Activated CD4-positive, alpha-beta memory T cell treated with anti-CD3 and anti-CD28 coated beads, Interleukin-2, amount 10 ng/mL, durations not matched to agents 7 days and 5 days (primary cell): Measurements from ENCODE around the gene LNX1. TPM values are rescaled to one million over a fixed set of nuclear protein-coding genes. Genes with fewer than 3 reads are reported as not detected.
"Not testable (repeated sequence)": the region's sequence is repeated elsewhere in the genome, so short reads cannot be mapped to it uniquely, and the experiment has no call there.

ENCODE experiments used
- CTCF ChIA-PET: fragments of 350-600 bp; sonication (Branson Sonifier 250); formaldehyde crosslinking; loops from one replicate; lab custom pipeline; 2021; ENCODE audit warnings: antibody characterized with exemption, inconsistent platforms; lab: Charles Lee
- POLR2A ChIA-PET: fragments of 350-600 bp; sonication (Branson Sonifier 250); formaldehyde crosslinking; loops from one replicate; lab custom pipeline; 2021; ENCODE audit warnings: antibody characterized with exemption; lab: Charles Lee
- DNase-seq: peaks from one replicate; pipeline ENCODE4 v3.0.0-alpha.2; 2020
- H3K27ac Mint-ChIP-seq: one replicate; pipeline ENCODE4 v1.8.0; 2021; ENCODE audit warnings: mild to moderate bottlenecking, mixed read lengths
- H3K27me3 Mint-ChIP-seq: one replicate; pipeline ENCODE4 v1.8.0; 2021; ENCODE audit warnings: mixed read lengths
- H3K36me3 Mint-ChIP-seq: one replicate; pipeline ENCODE4 v1.8.0; 2021; ENCODE audit warnings: low read depth, mixed read lengths
- H3K4me1 Mint-ChIP-seq: one replicate; pipeline ENCODE4 v1.8.0; 2021; ENCODE audit warnings: mixed read lengths
- H3K4me3 Mint-ChIP-seq: one replicate; pipeline ENCODE4 v1.8.0; 2021; ENCODE audit warnings: mild to moderate bottlenecking, mixed read lengths
- H3K9me3 Mint-ChIP-seq: one replicate; pipeline ENCODE4 v1.8.0; 2021; ENCODE audit warnings: mixed read lengths
- total RNA-seq, 2 experiments: library from RNA; stranded (reverse); gene quantifications; one replicate each; pipeline ENCODE4 v1.2.3, GENCODE V29; 2021

The LNX1 gene
- total RNA-seq, 2 experiments from 2014 or later: not detected

DNA sequence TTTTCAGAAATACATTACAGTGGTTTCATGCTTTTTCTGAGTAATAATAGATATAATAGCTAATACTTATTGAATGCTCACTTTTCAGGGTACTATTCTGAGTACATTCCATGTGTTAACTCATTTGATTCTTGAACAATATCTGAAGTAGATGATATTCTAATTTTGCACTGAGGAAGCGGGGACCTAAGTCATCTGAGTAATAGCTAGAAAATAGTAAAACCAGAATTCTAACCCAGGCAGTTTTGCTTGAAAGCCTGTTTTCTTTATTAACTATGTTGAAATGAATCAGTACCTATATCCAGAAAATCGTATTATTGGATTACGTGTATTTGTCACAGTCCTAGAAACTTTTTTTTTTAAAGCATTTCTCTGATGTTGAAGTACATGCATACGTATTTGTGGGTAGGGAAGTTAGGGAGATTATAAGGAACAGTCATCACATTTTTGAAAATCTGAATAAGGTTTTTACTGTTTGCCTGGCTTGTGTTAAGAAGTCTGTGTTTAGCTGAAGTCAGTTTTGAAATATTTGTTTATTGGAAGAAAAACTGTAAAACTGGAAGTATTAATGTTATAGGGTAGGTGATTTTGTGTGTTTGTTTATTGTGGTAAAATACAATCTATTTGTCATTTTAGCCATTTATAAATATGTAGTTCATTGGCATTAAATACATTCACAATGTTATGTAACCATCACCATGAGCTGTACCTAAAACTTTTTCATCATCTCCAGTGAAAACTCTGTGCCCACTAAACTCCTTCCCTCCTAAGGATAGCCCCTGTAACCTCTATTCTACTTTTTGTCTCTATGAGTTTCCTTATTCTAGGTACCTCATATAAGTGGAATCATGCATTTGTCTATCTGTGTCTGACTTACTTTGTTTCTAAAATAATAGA, 158.5 kb downstream of the LNX1 start:
- CTCF ChIA-PET: interaction anchor here (1.2 kb wide), 1 partner anchor 801 kb away, joined by 4 read pairs; no protein-coding TSS in a partner anchor
- H3K36me3 Mint-ChIP-seq: peaks cover 50% of the 10 kb centered on the region
- H3K4me3 Mint-ChIP-seq: no peak overlapping the region
- POLR2A ChIA-PET: interaction anchor here (0.6 to 1.3 kb wide), 2 partner anchors 15 to 55 kb away, joined by 3 to 5 read pairs; no protein-coding TSS in a partner anchor
- H3K27ac Mint-ChIP-seq: no peak overlapping the region
- H3K27me3 Mint-ChIP-seq: no peaks in the 10 kb centered on the region
- no peak for DNase-seq
- H3K4me1 Mint-ChIP-seq: peaks cover 21% of the 10 kb centered on the region
- no peaks in the 10 kb centered on the region for H3K9me3 Mint-ChIP-seq

DNA sequence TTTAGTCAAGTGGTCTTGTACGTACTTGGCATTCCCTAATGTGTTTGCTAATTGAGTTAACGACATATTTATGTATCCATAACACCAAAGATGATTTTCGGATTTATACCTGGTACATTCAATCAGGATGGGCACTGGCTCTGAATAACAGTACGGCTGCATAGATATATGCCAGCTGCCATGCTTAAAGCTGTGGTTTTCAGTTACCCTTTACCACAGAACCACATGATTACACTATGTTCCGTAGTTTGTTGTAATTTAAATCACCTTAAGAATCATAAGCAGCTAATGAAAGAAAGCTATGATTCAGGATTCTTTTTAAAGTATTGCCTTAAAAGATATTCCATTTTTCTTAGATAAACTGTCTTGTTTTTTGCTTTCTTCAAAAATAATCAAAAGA, 160.2 kb downstream of the LNX1 start:
- Mint-ChIP-seq H3K4me1 (peaks cover 21% of the 10 kb centered on the region), H3K27me3 (no peaks in the 10 kb centered on the region), H3K27ac (no peak overlapping the region), H3K4me3 (no peak overlapping the region), H3K9me3 (no peaks in the 10 kb centered on the region), H3K36me3 (peaks cover 52% of the 10 kb centered on the region)
- POLR2A ChIA-PET: no interaction called here
- CTCF ChIA-PET: no interaction called here
- DNase-seq: no peak

DNA sequence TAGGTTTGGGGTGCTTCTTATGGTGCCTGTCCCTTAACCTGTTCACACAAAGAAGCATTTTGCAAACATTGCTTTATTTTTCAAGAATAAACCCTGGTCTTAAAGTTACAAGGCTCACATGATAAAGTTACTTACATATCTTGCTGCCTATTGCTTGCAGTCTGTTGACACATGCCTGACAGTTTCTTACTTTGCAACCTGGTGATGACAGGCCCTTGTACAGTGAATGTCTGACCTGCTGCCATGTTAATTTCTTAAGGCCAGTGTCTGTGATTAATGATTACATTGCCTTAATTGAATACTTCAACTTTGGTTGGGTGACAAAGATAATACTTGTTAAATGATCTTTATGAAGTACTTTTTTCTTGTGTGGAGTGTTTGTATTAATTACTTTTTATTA, 163.9 kb downstream of the LNX1 start:
- ChIA-PET CTCF (no interaction called here), POLR2A (interaction anchor here (0.8 kb wide), 1 partner anchor 62 kb away, joined by 3 read pairs; no protein-coding TSS in a partner anchor)
- H3K4me3 Mint-ChIP-seq: no peak overlapping the region
- peaks cover 41% of the 10 kb centered on the region for H3K36me3 Mint-ChIP-seq
- H3K27ac Mint-ChIP-seq: no peak overlapping the region
- no peak for DNase-seq
- H3K4me1 Mint-ChIP-seq: peaks cover 13% of the 10 kb centered on the region
- no peaks in the 10 kb centered on the region for H3K27me3 Mint-ChIP-seq
- H3K9me3 Mint-ChIP-seq: no peaks in the 10 kb centered on the region

DNA sequence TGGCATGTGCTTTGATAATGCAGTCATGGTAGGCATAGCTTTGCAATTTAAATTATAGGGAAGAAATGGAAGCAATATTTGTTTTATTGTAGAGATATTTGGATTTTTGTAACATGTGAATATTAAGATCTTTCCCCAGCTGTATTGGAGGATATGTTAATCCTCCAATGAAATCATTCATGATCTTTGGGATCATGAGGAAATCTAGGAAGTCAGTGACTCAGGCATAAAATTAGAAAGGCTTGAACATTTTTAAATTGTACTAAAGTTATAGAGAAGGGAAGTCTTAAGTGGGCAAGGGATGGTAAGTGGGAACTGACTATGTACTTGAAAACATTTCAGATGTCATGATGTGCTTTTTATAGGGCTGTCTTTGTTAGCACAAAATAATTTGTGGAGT, 167.0 kb downstream of the LNX1 start:
- Mint-ChIP-seq H3K4me3 (no peak overlapping the region), H3K27me3 (no peaks in the 10 kb centered on the region), H3K4me1 (no peaks in the 10 kb centered on the region), H3K9me3 (no peaks in the 10 kb centered on the region), H3K36me3 (peaks cover 25% of the 10 kb centered on the region), H3K27ac (no peak overlapping the region)
- ChIA-PET CTCF (no interaction called here), POLR2A (no interaction called here)
- DNase-seq: no peak

DNA sequence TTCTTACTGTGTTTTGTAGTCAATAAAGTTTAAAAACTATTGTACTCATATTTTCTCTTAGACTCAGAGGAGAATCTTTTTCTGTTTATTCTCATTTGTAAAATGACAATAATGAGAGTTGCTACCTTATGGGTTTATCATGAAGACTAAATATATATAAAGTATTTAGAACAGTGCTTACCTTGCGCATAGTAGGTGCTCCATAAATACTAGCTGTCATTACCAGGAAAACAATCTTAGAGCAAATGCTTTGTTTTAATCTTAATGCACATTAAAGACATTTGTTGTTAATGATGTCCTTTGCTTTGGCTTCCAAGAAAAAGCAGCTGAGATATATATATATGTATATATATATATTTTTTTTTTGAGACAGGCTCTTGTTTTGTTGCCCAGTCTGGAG, 168.9 kb downstream of the LNX1 start:
- Mint-ChIP-seq H3K27ac (no peak overlapping the region), H3K4me1 (peaks cover 4% of the 10 kb centered on the region), H3K9me3 (no peaks in the 10 kb centered on the region), H3K4me3 (no peak overlapping the region), H3K36me3 (peaks cover 21% of the 10 kb centered on the region), H3K27me3 (no peaks in the 10 kb centered on the region)
- DNase-seq: no peak
- ChIA-PET POLR2A (no interaction called here), CTCF (no interaction called here)

DNA sequence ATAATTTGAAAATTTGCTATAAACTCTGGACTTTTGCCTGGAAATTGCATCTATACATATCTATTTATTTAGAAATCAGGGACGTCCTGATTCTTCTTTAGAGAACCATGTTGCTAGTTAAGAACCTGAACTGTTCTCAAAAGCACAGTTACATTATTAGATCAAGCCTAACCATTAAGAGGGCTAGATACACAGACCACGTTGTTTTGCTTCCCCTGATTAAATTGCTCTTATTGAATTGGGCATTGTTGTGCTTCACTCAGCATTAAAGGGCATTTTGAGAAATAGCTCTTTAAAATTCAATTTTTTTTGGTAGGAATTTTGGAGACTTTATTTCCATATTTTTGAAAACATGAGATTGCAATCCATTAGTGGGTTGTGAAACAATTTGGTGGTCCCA, 169.5 kb downstream of the LNX1 start:
- POLR2A ChIA-PET: no interaction called here
- DNase-seq: no peak
- H3K4me3 Mint-ChIP-seq: no peak overlapping the region
- peaks cover 15% of the 10 kb centered on the region for H3K36me3 Mint-ChIP-seq
- H3K27ac Mint-ChIP-seq: no peak overlapping the region
- CTCF ChIA-PET: no interaction called here
- H3K27me3 Mint-ChIP-seq: no peaks in the 10 kb centered on the region
- H3K9me3 Mint-ChIP-seq: no peaks in the 10 kb centered on the region
- peaks cover 4% of the 10 kb centered on the region for H3K4me1 Mint-ChIP-seq

DNA sequence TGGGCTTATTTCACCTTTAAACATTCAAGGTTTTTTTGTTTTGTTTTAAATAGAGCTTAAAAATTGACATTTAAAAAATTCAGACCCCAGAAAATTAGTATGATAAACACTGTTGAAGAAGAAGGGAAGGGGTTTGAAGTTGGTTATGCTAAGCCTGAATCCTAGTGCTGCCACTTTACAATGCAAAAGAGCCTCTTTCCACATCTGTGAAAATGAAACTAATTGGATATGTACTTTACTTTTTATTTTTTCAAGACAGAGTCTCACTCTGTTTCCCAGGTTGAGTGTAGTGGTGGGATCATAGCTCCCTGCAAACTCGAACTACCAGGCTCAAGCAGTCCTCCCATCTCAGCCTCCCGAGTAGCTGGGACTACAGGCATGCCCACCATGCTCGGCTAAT, 172.1 kb downstream of the LNX1 start:
- Mint-ChIP-seq H3K27ac (no peak overlapping the region), H3K27me3 (no peaks in the 10 kb centered on the region), H3K9me3 (no peaks in the 10 kb centered on the region), H3K36me3 (peaks cover 20% of the 10 kb centered on the region), H3K4me3 (no peak overlapping the region), H3K4me1 (peaks cover 11% of the 10 kb centered on the region)
- ChIA-PET POLR2A (interaction anchor here (0.5 kb wide), 1 partner anchor 15 kb away, joined by 4 read pairs; no protein-coding TSS in a partner anchor), CTCF (no interaction called here)
- no peak for DNase-seq

DNA sequence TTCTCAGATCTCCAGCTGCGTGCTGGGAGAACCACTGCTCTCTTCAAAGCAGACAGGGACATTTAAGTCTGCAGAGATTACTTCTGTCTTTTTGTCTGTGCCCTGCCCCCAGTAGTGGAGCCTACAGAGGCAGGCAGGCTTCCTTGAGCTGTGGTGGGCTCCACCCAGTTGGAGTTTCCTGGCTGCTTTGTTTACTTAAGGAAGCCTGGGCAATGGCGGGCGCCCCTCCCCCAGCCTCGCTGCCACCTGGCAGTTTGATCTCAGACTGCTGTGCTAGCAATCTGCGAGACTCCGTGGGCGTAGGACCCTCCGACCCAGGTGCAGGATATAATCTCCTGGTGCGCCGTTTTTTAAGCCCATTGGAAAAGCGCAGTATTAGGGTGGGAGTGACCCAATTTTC, 181.8 kb downstream of the LNX1 start:
- H3K9me3 Mint-ChIP-seq, CTCF ChIA-PET, H3K4me3 Mint-ChIP-seq, DNase-seq, POLR2A ChIA-PET, H3K27me3 Mint-ChIP-seq, H3K27ac Mint-ChIP-seq: not testable (repeated sequence)
- H3K36me3 Mint-ChIP-seq: peaks cover 56% of the 10 kb centered on the region
- peaks cover 15% of the 10 kb centered on the region for H3K4me1 Mint-ChIP-seq

Other genes with a start within 250 kb of the LNX1 start
- gene SCFD2, start 225.4 kb downstream of the LNX1 start, total RNA-seq: 10 to 100 TPM; 12.6 to 14.6 TPM
- 10 to 100 TPM; 74.5 to 76.2 TPM for gene FIP1L1, start 213.8 kb downstream of the LNX1 start, total RNA-seq